CD4-positive, alpha-beta T cell treated with Interferon gamma for 1 hour (primary cell): ENCODE measurements around the gene RNF151.
"Not testable (repeated sequence)": the region's sequence is repeated elsewhere in the genome, so short reads cannot be mapped to it uniquely, and the experiment has no call there.

ENCODE experiments used
- DNase-seq: peaks from one replicate; pipeline ENCODE4 v3.0.0-alpha.2; 2020

The RNF151 gene

GRCh38 chr16:1939833-1940232, 26.8 kb upstream of the RNF151 start:
- not testable (repeated sequence) for DNase-seq

DNA sequence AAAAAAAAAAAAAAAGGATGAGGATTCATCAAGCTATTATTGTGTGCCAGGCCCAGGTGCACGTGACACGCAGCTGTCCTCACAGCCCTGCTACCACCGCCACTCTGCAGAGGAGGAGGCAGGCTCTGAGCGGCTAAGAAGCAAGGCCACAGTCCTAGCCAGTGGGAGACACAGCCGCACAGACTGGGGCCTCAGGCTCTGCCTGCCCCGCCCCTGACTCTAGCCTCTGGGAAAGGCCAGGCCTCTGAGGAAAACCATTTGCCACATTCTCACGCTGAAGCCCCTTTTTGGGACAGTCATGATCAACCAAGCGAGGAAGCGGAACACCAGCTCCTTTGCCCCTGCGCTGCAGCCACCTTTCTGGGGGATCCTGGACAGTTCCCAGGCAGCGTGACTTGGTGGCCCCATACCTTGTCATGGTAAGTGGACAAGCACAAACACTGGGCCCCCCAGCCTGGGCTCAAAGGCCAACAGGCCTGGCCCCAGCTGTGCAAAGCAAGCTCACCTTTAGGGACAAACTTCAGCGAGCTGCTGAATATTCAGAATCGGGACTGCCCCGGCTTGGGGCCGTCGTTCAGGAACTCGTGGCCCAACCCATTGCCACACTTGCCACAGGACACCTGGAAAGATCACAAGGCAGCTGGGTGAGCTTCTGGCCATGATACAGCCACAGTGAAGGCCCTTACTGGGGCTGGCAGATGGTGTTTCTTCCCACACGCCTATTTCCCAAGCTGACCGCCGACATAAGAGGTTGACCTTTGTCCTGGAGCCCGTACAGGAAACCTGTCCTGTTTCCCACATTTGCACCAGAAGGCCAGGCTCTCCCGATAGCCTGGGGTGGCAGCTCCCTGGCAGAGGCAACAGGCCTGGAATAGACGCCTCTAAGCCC, 26.1 kb upstream of the RNF151 start:
- no peak for DNase-seq

- DNase-seq = no peak
Observed at GRCh38 chr16:1941162-1942046, 25.3 kb upstream of the RNF151 start.

DNA sequence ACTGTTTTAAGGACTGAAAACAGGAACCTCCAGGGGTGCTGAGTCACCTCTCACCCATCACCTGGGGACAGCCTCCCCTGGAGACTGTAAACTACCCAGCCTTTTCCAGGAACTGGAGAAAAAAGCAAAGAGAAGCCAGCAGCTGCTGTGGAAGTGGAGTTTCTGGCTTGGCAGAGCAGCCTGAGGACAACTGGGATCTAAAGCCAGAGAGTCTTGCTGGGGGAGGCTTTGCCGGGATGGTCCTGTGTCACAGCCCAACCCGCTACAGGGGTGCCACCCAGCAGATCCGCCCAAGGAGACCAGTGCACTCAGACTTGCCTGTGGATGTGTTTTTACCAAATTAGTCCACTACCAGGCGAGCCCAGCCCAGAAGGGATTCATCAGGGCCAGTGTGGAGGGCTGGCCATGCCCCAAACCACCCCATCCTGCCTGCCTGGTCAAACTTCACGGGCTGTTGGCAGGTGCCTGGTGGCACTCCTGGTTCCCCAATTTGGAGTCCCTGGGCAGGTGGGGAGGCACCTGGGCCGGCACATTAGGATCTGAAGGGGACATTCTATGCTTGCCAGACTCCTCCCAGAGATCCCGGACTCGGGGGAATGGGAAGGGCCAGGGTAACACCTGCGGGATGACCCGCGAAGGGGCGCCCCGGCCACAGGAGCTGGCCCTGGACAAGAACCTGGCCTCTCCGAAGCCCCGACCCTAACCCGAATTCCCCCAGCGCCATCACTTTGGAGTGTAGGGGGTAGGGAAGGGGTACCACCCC, 24.4 kb upstream of the RNF151 start:
- DNase-seq = peak; percentile 67

DNA sequence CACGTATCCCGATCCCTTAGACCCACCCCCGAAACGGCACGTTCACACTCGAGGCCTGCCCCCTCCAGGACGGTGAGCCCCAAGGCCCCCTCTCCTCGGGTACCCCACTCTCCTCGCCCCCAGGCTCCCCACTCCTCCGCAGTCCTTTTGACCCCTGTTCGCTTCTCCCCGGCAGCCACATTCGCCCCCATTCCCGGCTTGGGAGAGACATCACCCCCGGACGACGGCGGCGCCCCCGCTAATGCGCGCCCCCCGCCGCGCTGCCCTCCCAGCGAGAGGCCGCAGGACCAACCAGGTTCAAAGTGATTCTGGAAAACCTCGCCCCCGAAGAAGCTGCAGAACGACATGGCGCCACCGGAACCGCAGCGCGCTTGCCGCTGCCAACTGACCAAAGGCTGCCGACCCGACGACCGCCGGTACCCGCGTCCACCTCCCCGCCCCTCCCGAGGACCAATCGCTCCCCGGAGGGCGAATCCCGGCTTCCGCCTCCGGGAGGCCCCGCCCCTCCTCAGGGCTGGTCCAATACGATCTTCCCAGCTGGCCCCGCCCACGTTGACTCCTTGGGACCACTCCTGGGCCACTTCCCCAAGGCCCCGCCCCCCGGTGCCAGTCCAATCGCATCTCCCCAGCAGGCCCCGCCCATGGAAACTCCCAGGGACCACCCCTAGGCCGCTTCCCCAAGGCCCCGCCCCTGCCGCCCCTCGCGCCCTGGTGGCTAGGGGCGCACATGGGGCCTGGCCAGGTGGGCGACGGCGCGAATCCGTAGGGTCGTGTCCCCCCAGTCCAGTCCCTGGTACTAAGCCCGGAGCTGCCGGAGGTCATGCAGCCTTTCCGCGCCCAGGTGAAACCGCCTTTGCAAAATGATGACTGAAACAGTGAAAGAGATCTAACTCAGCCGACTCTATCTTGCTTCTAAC, 23.6 kb upstream of the RNF151 start, which contains the start of gene MSRB1:
Gene MSRB1, minus strand, starts transcription at position 390 of the 917 bp plus-strand sequence. Its CDS starts 43 bp downstream, at position 347.
- DNase-seq = peak; percentile 99

DNA sequence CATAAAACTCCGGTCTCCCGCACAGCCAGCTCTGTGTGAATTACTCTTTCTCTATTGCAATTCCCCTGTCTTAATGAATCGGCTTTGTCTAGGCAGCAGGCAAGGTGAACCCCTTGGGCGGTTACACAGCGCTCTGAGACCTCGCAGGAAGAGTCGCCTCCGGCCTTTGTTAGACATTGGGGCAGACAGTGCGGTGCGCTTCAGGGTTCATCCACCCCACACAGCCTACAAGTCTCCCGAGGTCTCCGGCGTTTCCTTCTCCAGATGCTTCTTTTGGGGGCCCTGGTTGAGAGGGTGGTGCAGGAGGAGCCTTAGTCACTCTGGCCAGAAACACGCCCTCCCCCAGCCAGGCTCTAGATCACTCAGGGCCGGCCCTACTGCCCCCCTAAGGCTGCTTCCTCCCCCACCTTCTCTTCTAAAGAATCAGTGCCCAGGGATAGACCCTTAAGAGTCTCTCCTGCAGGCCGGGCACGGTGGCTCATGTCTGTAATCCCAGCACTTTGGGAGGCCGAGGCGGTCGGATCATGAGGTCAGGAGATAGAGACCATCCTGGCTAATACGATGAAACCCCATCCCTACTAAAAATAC, 21.9 kb upstream of the RNF151 start:
- DNase-seq = no peak

GRCh38 chr16:1945559-1946391, 20.9 kb upstream of the RNF151 start:
- DNase-seq = no peak

DNA sequence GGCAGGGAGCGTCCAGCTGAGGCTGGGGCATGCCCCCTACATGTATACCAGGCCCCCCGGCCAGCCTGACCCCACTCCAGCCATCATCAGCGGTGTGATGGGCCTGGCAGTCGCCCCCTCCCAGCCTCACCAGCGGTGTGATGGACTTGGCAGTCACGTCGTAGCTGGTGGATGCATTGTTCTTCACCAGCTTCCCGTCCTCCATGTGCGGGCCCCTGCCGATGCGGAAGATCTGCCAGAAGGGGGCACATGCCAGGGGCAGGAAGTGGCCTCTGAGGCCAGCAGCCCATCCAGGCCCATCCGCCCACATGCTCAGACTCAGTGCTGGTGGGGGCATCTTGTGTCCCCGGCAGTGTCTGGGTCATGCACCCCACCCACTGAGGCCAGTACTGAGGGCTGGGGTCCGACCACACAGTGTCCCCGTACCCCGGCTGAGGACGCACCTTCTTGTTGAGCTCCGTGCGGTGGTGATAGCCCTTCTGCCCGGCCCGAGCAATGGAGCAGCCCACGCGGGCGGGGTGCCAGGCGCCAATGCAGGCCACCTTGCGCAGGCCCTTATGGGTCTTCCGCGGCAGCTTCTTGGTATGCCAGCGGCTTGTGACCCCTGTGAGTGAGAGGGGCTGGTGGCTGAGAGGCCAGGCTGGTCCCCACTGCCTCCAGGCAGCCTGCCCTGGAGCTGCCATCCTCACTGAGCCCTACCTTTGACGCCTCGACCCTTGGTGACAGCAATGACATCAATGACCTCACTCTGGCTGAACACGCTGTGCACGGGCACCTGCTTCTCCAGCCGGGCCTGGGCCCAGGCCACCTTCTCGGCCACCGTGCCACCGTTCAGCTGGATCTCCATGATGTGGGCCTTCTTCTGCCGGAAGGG, 19.9 kb upstream of the RNF151 start:
- no peak for DNase-seq

GRCh38 chr16:1947369-1947670, 19.3 kb upstream of the RNF151 start:
- no peak for DNase-seq

- DNase-seq = no peak
Observed at GRCh38 chr16:1949507-1949906, 17.1 kb upstream of the RNF151 start.

GRCh38 chr16:1950047-1950446, 16.6 kb upstream of the RNF151 start:
- no peak for DNase-seq

DNA sequence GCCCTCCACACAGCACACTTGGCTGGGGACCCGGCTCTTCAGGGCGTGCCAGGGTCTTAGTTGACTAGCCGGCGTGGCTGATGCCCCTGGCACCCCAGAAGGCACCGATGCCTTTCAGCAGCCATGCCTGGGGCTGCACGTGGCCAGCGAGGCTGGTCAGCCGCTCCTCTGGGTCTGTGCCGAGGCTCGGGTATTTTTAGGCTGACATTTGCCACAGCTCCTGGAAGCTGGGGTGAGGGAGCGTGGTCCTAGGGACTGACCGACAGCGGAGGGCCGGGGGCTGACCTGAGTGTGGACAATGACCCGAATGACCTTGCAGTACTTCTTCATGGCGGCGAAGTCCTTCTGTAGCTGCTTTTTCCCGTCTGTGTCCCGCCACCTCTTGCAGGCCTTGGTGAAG, 16.1 kb upstream of the RNF151 start:
- no peak for DNase-seq

DNA sequence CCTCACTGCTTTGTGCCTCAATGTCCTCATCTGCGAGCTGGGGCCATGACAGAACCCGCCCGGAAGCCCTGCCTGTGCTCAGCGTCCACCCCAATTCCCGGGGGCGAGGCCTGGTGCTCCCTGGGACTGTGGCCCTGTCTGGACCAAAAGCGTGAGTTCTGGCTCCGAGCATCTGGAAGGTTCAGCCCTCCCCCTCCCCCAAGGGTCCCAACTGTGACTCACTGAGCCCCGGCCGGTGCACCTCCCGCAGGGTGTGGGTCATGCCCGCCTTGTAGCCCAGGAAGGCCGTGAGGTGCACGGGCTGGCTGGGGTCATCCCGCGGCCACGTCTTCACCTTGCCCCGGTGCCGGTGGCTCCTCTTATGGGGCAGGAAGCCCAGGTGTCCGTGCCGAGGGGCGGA, 12.9 kb upstream of the RNF151 start:
- no peak for DNase-seq

- DNase-seq = not testable (repeated sequence)
Observed at GRCh38 chr16:1957434-1958142, 9.1 kb upstream of the RNF151 start.

DNA sequence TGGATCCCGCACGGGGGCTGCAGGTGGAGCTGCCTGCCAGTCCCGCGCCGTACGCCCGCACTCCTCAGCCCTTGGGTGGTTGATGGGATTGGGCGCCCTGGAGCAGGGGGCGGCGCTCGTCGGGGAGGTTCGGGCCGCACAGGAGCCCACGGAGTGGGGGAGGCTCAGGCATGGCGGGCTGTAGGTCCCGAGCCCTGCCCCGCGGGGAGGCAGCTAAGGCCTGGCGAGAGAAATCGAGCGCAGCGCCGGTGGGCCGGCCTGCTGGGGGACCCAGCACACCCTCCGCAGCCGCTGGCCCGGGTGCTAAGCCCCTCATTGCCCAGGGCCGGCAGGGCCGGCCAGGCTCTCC, 8.5 kb upstream of the RNF151 start:
- not testable (repeated sequence) for DNase-seq

GRCh38 chr16:1958715-1959268, 7.9 kb upstream of the RNF151 start:
- DNase-seq = no peak

GRCh38 chr16:1959269-1960039, 7.2 kb upstream of the RNF151 start, which contains the start of gene NDUFB10:
Gene NDUFB10 (plus strand): TSS chr16:1959538. CDS start chr16:1959625, 87 bp downstream.
- peak; percentile 87 for DNase-seq
